Measurements from ENCODE around the gene VTI1A. TPM values are rescaled to one million over a fixed set of nuclear protein-coding genes. Genes with fewer than 3 reads are reported as not detected.

VTI1A gene
- total and polyA plus RNA-seq, 9 of the 15 experiments (the other 6 are each of a cell fraction or from before 2014, with no cell fraction given): 9.3 to 21.4 (median 16.0) TPM

DNA sequence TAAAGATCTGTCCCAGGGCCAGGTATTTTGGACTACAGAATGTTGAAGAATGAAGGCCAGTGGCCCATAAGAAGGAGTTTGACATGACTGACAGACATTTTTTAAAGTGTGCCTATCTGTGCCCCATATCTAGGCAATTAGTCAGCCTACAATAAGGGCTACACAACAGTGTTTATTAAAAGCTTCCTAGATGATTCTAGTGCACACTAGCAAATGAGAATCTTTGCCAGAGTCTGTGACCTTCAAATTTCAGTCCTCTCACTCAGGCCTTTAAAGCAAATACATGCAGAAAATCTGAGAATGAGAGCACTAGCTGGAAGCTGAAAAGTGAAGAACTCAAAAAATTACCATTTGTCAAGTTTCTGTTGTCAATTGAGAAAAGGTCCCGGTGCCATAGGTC lies 208.7 kb downstream of the VTI1A start:
- no peaks in the 10 kb centered on the region for H3K27me3 ChIP-seq (ENCODE audit: control insufficient read depth in 2 of 2, insufficient read depth in 2 of 2, low read length in 2 of 2)
- no peak for ATAC-seq
- peaks cover 2% of the 10 kb centered on the region for H3K9me1 ChIP-seq (ENCODE audit: control insufficient read depth, insufficient read depth, low read length)
- H3K9ac ChIP-seq (ENCODE audit: insufficient read depth in 1 of 2, low read depth in 2 of 2, low read length in 2 of 2): no peak overlapping the region
- H3K9me3 ChIP-seq (replicated peaks; ENCODE audit: control insufficient read depth, insufficient read depth, low read depth, low read length): no peaks in the 10 kb centered on the region
- POLR2A ChIA-PET: interaction anchor here (0.6 to 0.7 kb wide), 3 partner anchors 9 to 418 kb away, joined by 3 to 5 read pairs (median 3); no protein-coding TSS in a partner anchor
- no TSS peak for BruUV-seq (replicated peaks)
- 71% methylated on average over 1 of the region's 1 CpG for WGBS (ENCODE audit: insufficient coverage, low coverage, missing lambda C conversion rate)
- H3K79me2 ChIP-seq (ENCODE audit: control insufficient read depth, insufficient read depth, low read length): no peaks in the 10 kb centered on the region
- CTCF ChIA-PET (ENCODE audit: low intra/inter-chr PET ratio): no interaction called here
- FAIRE-seq: no peak
- intact Hi-C loops (cut with micrococcal nuclease): no loop called here
- H3K4me3 ChIP-seq: no peak overlapping the region
- H2AFZ ChIP-seq (ENCODE audit: low read depth, low read length): no peak overlapping the region
- DNase-seq (ENCODE audit: extremely low read depth in 1 of 4, low spot score in 3 of 4): no peak
- no peak overlapping the region for H3K27ac ChIP-seq (ENCODE audit: extremely low read depth, low read depth, low read length)
- no peaks in the 10 kb centered on the region for H3K36me3 ChIP-seq (ENCODE audit: control insufficient read depth, insufficient read depth, low read length)
- H4K20me1 ChIP-seq (replicated peaks; ENCODE audit: control insufficient read depth, insufficient read depth, low read length): no peaks in the 10 kb centered on the region
- in situ Hi-C loops (cut with MboI): no loop called here
- no peak overlapping the region for H3K4me2 ChIP-seq (ENCODE audit: insufficient read depth, low read length)
- H3K4me1 ChIP-seq (replicated peaks in 1 of 2; ENCODE audit: control insufficient read depth in 2 of 2, insufficient read depth in 2 of 2, low read length in 2 of 2): no peaks in the 10 kb centered on the region
- TF ChIP-seq NBN (IDR thresholded peaks at IDR 0.05; ENCODE audit: low read depth) (no peak), MAFK (IDR thresholded peaks at IDR 0.05; ENCODE audit: low read length) (no peak), RFX5 (IDR thresholded peaks at IDR 0.05; ENCODE audit: low read depth, low read length) (no peak), RB1 (IDR thresholded peaks at IDR 0.05; ENCODE audit: low read depth) (no peak), U2AF1 (optimal IDR thresholded peaks at IDR 0.05; ENCODE audit: low read depth, low read length) (no peak), TSC22D4 (tag; IDR thresholded peaks at IDR 0.05) (no peak), BRCA1 (IDR thresholded peaks at IDR 0.05) (no peak), BRCA1 (CRISPR knock-in tag; IDR thresholded peaks at IDR 0.05) (no peak), POLR2AphosphoS2 (IDR thresholded peaks at IDR 0.05; ENCODE audit: low read length) (no peak), PRMT5 (CRISPR knock-in tag; IDR thresholded peaks at IDR 0.05) (no peak), ARHGAP35 (IDR thresholded peaks at IDR 0.05; ENCODE audit: partially characterized antibody) (no peak), CTBP1 (IDR thresholded peaks at IDR 0.05; ENCODE audit: borderline replicate concordance) (no peak), MCM2 (IDR thresholded peaks at IDR 0.05; ENCODE audit: low read depth) (no peak)
- TF ChIP-seq, protein P1, sequence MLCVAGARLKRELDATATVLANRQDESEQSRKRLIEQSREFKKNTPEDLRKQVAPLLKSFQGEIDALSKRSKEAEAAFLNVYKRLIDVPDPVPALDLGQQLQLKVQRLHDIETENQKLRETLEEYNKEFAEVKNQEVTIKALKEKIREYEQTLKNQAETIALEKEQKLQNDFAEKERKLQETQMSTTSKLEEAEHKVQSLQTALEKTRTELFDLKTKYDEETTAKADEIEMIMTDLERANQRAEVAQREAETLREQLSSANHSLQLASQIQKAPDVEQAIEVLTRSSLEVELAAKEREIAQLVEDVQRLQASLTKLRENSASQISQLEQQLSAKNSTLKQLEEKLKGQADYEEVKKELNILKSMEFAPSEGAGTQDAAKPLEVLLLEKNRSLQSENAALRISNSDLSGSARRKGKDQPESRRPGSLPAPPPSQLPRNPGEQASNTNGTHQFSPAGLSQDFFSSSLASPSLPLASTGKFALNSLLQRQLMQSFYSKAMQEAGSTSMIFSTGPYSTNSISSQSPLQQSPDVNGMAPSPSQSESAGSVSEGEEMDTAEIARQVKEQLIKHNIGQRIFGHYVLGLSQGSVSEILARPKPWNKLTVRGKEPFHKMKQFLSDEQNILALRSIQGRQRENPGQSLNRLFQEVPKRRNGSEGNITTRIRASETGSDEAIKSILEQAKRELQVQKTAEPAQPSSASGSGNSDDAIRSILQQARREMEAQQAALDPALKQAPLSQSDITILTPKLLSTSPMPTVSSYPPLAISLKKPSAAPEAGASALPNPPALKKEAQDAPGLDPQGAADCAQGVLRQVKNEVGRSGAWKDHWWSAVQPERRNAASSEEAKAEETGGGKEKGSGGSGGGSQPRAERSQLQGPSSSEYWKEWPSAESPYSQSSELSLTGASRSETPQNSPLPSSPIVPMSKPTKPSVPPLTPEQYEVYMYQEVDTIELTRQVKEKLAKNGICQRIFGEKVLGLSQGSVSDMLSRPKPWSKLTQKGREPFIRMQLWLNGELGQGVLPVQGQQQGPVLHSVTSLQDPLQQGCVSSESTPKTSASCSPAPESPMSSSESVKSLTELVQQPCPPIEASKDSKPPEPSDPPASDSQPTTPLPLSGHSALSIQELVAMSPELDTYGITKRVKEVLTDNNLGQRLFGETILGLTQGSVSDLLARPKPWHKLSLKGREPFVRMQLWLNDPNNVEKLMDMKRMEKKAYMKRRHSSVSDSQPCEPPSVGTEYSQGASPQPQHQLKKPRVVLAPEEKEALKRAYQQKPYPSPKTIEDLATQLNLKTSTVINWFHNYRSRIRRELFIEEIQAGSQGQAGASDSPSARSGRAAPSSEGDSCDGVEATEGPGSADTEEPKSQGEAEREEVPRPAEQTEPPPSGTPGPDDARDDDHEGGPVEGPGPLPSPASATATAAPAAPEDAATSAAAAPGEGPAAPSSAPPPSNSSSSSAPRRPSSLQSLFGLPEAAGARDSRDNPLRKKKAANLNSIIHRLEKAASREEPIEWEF (CRISPR knock-in tag; IDR thresholded peaks at IDR 0.05): no peak
- TF ChIP-seq, protein P2, sequence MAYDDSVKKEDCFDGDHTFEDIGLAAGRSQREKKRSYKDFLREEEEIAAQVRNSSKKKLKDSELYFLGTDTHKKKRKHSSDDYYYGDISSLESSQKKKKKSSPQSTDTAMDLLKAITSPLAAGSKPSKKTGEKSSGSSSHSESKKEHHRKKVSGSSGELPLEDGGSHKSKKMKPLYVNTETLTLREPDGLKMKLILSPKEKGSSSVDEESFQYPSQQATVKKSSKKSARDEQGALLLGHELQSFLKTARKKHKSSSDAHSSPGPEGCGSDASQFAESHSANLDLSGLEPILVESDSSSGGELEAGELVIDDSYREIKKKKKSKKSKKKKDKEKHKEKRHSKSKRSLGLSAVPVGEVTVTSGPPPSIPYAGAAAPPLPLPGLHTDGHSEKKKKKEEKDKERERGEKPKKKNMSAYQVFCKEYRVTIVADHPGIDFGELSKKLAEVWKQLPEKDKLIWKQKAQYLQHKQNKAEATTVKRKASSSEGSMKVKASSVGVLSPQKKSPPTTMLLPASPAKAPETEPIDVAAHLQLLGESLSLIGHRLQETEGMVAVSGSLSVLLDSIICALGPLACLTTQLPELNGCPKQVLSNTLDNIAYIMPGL (CRISPR knock-in tag; IDR thresholded peaks at IDR 0.05): no peak
- TF ChIP-seq, protein P3, sequence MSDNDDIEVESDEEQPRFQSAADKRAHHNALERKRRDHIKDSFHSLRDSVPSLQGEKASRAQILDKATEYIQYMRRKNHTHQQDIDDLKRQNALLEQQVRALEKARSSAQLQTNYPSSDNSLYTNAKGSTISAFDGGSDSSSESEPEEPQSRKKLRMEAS (CRISPR knock-in tag; IDR thresholded peaks at IDR 0.05): no peak
- TF ChIP-seq, protein P4, sequence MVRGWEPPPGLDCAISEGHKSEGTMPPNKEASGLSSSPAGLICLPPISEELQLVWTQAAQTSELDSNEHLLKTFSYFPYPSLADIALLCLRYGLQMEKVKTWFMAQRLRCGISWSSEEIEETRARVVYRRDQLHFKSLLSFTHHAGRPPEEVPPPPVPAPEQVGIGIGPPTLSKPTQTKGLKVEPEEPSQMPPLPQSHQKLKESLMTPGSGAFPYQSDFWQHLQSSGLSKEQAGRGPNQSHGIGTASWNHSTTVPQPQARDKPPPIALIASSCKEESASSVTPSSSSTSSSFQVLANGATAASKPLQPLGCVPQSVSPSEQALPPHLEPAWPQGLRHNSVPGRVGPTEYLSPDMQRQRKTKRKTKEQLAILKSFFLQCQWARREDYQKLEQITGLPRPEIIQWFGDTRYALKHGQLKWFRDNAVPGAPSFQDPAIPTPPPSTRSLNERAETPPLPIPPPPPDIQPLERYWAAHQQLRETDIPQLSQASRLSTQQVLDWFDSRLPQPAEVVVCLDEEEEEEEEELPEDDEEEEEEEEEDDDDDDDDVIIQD (CRISPR knock-in tag; IDR thresholded peaks at IDR 0.05): no peak

Measured in K562 (cell line).